Activated CD4-positive, alpha-beta T cell treated with anti-CD3 and anti-CD28 coated beads, Interleukin-10, Interleukin-2, amounts not matched to agents 100 ng/mL and 50 ng/mL, durations not matched to agents 16 hours and 8 hours (primary cell): ENCODE results near the gene NOL6.
"Not testable (repeated sequence)": the region's sequence is repeated elsewhere in the genome, so short reads cannot be mapped to it uniquely, and the experiment has no call there.

Experiments
- DNase-seq: peaks from one replicate; pipeline ENCODE4 v3.0.0-alpha.2; 2020

NOL6 gene, protein sequence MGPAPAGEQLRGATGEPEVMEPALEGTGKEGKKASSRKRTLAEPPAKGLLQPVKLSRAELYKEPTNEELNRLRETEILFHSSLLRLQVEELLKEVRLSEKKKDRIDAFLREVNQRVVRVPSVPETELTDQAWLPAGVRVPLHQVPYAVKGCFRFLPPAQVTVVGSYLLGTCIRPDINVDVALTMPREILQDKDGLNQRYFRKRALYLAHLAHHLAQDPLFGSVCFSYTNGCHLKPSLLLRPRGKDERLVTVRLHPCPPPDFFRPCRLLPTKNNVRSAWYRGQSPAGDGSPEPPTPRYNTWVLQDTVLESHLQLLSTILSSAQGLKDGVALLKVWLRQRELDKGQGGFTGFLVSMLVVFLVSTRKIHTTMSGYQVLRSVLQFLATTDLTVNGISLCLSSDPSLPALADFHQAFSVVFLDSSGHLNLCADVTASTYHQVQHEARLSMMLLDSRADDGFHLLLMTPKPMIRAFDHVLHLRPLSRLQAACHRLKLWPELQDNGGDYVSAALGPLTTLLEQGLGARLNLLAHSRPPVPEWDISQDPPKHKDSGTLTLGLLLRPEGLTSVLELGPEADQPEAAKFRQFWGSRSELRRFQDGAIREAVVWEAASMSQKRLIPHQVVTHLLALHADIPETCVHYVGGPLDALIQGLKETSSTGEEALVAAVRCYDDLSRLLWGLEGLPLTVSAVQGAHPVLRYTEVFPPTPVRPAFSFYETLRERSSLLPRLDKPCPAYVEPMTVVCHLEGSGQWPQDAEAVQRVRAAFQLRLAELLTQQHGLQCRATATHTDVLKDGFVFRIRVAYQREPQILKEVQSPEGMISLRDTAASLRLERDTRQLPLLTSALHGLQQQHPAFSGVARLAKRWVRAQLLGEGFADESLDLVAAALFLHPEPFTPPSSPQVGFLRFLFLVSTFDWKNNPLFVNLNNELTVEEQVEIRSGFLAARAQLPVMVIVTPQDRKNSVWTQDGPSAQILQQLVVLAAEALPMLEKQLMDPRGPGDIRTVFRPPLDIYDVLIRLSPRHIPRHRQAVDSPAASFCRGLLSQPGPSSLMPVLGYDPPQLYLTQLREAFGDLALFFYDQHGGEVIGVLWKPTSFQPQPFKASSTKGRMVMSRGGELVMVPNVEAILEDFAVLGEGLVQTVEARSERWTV

DNA sequence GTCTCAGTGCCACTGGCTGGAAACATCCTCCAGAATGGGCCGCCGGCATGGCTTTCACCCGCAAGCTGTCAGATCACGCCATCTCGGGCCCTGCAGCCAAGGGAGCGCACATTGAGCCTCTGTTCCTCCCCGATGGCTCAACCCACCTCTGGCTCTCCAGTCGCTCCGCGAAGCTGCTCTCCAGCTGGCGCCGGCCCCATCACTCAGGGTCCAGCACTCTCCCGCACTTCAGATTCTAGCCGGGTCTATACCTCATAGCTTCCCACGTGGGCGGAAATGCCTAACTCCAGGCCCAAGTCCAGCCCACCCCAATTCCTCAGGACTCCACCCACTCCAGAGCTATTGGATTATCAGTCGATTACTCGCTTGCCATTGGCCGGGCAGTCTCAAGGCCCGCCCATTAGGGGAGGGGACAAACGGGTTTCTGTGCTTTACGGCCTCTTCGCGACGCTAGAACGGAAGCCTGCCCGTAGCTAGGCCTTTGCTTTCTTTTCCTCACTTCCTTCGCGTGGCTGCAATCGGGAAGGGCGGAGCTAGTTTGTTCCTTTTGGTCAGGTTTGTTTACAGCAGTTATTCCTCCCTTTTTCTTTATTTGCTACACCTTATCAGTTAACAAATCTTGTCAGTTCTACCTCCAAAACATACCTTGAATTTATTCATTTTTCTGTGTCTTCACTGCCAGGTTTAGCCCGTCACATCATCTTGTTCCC lies at the start of gene NOL6:
Gene NOL6, minus strand, starts transcription at position 282 of the 710 bp plus-strand sequence. Its CDS starts 82 bp downstream, at position 200.
- peak; percentile 100 for DNase-seq

DNA sequence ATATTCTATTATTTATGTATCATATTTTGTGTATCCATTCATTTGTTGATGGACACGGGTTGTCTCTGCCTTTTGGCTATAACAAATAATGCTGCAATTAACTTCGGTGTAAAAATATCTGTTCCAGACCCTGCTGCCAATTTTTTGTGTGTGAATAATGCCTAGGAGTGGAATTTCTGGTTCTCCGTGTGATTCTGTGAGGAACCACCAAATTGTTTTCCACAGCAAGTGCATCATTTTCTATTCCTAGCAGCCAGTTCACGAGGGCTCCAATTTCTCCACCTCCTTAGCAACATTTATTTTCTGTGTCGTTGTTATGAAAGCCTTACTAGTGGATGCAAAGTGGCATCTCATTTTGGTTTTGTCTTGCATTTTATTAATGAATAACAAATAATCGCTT lies 48.1 kb upstream of the NOL6 start:
- not testable (repeated sequence) for DNase-seq

DNA sequence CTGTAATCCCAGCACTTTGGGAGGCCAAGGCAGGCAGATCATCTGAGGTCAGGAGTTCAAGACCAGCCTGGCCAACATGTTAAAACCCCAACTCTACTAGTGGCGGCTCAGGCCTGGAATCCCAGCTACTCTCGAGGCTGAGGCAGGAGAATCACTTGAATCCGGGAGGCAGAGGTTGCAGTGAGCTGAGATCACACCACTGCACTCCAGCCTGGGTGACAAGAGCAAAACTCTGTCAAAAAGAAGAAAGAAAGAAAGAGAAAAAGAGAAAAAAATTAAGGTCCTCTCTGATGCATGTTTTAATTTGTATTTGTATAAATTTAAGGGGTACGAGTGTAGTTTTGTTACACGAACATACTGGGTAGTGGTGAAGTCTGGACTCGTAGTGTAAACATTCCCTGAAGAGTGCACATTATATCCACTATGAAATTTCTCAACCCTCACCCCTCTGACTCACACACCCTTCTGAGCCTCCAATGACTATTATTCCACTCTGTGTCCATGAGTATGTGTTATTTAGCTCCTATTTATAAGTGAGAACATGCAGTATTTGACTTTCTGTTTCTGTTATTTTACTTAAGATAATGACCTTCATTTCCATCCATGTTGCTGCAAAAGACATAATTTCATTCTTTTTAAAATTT lies 44.3 kb upstream of the NOL6 start:
- DNase-seq = not testable (repeated sequence)

DNA sequence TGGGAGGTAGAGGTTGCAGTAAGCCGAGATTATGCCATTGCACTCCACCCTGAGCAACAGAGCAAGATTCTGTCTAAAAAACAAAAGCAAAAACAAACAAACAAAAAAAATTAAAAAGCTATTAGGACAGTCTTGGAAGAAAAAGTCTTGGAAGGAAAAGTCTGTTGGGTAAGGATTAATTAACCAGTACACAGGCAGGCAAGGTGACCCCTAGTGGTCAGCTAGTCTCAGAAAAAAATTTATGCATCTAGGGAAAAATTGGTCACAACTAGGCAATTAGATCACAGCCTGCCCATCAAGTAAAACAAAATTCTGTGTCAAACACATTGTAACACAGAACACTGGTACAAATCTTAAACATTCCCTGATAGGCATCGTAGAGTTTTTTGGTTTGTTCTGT lies 43.6 kb upstream of the NOL6 start:
- DNase-seq = peak; percentile 31

DNA sequence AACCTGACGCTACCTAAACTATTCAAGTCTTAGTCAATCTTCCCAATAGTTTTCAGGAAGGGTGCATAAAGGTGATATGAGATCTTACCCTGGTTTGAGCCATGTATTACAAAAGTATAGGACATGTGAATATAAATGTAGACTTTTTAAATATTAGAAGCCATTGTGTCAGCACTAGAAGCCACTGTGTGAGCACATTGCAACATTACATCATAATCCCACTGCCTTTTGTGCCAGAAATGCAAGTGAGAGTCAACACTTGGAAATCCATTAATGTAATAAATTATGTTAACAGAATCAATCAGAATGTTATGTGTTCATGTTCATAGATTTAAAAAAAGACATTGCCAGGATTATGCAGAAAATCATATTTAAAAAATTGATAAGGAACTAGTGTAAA lies 42.7 kb upstream of the NOL6 start:
- not testable (repeated sequence) for DNase-seq

DNA sequence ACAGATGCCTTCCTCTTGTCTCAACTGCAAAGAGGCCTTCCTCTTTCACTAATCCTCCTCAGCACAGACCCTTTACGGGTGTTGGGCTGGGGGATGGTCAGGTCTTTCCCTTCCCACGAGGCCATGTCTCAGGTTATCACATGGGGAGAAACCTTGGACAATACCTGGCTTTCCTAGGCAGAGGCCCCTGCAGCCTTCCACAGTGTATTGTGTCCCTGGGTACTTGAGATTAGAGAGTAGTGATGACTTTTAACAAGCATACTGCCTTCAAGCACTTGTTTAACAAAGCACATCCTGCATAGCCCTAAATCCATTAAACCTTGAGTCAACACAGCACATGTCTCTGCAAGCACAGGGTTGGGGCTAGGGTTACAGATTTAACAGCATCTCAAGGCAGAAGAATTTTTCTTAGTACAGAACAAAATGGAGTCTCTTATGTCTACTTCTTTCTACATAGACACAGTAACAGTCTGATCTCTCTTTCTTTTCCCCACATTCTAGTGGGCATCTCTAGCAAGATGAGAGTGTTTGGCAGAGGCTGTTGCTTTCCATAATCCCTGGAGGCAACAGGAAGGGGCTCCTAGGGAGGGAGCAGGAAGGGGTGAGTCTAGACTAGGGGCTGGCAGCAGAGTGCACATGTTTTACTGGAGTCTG lies 41.7 kb upstream of the NOL6 start:
- DNase-seq = not testable (repeated sequence)

DNA sequence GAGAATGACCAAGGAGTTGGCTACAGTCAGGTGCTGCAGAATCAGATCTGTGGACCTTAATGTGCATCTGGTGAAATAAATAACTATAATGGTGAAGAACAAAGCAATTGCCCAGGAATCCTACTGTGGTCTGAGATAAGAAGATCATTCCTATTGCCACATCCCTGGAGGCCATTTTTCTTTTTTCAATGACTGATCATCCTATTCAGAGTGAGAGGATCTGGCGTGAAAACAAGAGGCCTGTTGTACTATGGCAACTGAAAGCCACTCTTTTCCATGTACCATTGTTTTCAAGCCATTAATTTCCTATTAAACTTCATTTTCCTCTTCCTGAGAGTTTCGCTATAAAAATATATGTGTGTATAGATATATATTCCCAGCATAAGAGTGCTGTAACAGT lies 38.8 kb upstream of the NOL6 start:
- not testable (repeated sequence) for DNase-seq

DNA sequence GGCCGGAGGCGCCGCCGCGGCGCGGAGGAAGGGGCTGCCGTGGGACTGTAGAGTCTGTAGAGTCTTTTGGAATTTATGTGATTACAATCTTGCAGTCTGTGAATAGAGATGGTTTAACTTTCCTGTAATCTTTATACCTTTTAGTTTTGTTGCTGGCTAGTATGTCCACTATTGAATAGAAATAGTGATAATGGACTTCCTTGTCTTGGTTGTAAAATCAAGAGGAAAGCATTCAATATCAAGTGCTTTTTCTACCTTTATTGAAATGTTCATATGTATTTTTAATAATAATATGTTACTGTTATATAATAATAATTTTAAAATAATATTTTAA lies 37.4 kb upstream of the NOL6 start:
- DNase-seq = not testable (repeated sequence)

DNA sequence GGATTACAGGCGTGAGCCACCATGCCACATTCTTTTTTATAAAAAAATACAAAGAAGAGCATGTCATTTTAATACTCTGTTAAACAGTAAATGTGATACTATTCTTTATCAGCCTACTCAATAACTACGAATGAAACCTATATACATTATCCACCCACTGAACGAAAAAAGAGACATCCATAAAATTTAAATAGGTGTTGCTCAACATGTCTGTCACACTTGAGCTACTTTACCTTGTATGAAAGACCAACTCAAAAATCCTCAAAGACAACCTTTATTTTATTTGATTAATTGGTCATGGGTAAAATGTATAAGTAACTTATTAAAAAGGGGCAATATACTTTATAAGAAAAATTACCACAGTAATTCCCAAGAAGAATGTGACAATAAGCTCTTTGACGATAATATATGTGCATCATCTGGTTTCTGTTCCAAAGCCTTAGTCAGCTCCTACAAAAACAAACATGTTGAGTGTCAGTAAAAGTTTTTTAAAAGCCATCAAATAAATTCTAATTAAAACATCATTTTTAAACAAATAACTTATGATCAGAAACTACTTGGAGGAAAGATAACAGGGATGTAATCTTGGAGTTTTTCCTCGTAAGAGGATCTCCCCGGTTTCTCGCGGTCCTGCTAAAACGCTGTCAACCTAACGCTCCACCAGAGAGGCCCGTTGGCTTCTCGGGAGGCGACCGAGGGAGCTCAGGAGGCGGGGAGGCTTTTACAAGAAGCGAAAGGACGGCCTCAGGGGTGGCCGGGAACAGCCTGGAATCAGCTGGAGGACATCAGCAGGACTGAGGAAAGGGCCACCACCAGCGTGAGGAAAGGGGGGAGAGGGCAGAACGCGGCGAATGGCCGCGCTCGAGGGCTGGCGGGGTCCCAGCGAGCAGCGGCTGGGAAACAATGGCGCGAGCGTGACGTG lies 36.8 kb upstream of the NOL6 start:
- peak; percentile 57 for DNase-seq

DNA sequence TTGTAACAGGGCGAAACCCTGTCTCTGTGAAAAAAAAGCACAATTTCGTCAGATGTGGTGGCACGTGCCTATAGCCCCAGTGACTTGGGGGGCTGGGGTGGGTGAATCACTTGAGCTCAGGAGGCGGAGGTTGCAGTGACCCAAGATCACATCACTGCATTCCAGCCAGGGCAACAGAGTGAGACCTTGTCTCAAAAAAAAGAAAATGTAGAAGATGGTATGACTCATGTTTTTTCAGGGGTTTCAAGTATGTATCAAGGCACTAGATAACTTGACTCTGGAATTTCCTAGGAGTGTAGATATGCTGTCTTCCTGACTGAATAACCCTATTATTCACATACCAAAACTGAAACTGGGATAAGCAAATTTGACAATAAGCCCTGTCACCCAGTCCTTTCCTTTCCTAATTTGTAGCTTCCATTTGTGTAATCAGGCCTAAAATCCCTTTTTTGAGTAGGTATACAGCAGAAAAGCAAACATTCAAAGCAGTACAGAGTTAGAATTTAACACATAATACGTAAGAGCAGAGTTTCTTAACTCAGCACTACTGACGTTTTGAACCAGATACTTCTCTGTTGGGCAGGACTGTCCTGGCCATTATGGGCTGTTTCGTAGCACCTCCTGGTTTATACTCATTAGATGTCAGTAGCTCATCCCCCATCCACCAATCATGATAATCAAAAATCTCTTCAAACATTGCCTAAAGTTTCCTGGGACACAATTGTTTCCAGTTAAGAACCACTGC lies 33.1 kb upstream of the NOL6 start:
- DNase-seq = no peak

DNA sequence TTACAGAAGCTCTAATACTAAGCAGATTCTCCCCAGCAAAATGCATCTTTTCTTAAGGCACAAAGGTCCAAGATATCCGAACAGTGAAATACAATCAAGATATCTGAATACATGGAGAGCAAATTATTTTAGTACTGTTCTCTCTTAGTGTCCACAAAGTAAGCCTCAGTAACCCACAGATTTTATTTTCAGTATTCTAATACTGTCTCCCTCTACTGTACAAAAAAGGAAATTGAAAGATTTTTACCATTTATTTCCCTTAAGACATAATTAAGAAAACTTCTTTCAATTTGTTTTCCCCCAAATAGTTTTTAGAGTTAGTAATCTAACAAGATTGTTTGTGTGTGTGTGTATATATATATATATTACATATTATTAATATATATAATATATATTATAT lies 24.7 kb upstream of the NOL6 start:
- DNase-seq = no peak

DNA sequence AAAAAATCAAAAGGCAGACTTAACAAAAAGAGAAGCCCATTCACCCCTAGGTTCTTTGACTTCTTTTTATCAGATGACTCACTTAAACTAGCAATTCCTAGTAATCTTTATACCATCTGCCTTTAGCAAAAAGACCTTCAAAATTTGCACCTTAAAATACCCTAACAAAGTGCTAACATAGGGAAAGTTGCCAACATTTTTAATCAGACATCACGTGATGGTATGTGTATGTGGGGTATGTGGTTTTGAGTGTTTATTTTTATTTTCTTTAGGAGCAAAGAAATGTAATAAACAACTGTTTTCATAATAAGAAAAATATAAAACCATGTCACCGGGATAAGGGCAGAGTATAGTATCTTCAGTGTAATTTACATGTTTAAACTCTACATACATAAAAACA lies 20.1 kb upstream of the NOL6 start:
- DNase-seq = not testable (repeated sequence)

DNA sequence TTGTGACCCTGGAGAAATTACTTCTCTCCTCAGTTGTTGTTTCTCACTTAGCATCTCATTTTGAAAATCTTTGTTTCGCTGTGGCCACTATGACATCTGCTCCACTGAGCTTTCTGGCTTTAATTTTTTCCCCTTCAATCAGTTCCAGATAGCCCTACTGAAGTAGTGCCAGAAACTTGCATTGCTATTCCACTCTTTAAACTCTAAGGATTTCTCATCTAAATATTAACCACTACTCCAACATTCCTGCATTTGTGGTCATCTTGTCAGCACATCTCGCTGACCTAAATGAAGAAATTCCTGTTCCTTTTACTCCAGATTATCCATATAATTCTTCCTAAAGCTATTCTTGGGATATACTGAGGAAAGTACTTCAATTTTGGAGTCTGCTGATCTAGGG lies 15.3 kb upstream of the NOL6 start:
- no peak for DNase-seq

DNA sequence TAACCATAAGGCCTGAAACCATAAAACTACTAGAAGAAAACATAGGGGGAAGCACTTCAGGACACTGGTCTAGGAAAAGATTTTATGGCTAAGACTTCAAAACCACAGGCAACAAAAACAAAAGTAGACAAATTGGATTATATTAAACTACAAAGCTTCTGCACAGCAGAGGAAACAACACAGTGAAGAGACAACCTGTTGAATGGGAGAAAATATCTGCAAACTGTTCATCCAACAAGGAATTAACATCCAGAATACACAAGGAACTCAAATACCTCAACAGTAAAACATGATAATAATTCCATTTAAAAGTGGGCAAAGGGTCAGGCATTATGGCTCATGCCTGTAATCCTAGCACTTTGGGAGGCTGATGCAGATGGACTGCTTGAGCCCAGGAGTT lies 11.6 kb upstream of the NOL6 start:
- not testable (repeated sequence) for DNase-seq

DNA sequence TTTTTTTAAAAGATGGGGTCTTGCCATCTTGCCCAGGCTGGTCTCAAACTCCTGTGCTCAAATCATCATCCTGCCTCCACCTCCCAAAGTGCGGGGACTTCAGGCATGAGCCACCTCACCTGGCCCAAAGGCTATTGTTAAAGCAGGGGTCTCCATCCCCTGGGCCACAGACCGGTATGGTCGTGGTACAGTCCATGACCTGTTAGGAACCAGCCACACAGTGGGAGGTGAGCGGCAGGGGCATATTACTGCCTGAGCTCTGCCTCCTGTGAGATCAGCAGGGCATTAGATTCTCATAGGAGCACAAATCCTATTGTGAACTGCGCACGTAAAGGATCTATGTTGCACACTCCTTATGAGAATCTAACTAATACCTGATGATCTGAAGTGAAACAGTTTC lies 7.3 kb upstream of the NOL6 start:
- DNase-seq = no peak

DNA sequence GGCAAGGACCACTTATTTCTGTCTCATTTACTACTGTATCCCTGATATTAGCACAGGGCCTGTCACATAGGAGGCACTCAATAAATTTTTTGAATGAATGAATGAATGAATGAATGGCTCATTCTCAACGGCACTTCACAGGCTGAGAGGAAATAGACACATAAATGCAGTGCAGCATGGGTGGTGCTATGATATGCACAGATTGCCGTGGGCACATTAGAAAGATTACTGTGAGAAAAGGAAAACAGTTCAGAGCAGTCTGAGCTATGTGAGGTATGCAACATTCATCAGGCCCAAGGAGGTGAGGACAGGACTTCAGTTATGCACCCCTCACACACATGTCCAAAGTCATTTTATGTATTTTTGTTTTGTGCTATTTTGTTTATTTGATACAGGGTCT lies 6.4 kb upstream of the NOL6 start:
- DNase-seq = no peak

DNA sequence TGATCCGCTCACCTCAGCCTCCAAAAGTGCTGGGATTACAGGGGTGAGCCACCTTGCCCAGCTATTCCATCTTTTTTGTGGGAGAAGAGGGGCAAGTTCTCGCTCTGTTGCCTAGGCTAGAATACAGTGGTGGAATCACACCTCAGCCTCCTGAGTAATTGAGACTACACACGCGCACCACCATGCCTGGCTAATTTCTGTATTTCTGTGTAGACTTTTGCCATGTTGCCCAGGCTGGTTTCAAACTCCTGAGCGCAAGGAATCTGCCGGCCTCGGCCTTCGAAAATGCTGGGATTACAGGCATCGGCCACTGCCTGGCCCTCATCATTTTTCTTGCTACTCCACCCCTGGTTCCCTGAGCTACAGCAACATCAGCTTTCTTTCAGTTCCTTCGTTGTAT lies 2.8 kb upstream of the NOL6 start:
- no peak for DNase-seq

DNA sequence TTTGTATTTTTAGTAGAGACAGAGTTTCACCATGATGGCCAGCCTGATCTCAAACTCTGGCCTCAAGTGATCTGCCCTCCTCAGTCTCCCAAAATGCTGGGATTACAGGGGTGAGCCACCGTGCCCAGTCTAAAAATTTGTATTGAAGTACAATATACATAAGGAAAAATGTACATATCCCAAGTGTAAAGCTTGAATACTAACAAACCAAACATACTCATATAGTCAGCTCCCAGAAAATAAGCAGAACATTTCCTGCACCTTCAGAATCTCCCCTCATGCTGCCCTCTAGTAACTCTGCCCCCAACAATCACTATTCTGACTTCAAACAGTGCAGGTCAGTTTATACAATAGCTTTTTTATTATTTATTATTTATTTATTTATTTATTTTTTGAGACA lies 1.6 kb upstream of the NOL6 start:
- DNase-seq = no peak

DNA sequence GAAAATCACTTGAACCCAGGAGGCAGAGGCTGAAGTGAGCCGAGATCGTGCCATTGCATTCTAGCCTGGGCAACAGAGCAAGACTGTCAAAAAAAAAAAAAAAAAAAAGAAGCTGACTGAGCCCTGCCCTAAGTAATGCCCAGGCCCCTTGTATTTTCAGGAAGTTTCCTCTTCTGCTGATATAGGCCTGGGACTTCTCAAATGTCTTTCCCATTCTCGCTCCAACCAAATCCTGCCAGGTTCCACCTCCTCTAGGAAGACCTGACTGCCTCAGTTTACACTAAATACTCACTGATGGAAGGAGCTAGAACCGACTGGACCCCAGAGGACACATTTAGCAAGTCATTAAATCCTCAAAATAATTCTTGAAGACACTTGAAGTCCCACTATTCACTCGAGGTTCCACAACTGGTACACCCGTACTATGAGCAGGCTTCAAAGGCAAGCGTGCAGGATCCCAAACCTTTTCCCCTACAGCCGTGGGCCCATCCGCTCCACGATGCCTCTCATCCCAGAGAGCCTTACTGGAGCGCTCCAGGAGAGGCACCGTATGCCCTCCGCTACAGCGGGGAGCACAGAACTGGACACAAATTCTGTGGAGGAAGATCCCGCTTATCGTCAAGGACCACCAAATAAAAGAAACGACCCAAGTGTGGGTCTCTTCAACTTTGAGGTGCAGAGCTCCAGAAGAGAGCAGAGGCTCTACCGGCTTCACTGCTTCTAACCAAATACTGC lies 676 bp downstream of the NOL6 start:
- DNase-seq = no peak
